ENCODE measurements around the gene RNF126.
"Not testable (repeated sequence)": the region's sequence is repeated elsewhere in the genome, so short reads cannot be mapped to it uniquely, and the experiment has no call there.

Gene RNF126

DNA sequence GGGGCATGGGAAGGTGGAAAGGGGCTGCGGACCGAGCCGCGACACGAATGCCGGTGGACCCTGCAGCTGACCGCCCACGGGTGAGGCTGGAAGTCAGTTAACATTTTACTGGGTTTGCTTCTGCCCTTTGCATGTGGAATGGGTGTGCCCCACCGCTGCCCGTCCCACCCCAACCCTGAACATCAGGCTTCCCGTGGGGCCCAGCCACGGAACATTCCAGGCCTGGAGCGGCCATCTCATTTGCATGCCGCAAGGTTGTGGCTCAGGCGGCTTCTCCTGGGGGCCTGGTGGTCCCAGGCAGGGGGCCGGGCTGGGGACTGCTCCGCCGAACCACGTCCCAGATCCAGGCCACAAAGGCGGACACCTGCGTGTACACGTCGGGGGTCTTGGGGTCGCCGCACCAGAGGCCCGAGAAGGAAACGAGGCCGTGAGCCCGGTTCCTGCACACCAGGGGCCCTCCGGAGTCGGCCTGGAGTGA lies 22.5 kb upstream of the RNF126 start:
- DNase-seq = no peak

DNA sequence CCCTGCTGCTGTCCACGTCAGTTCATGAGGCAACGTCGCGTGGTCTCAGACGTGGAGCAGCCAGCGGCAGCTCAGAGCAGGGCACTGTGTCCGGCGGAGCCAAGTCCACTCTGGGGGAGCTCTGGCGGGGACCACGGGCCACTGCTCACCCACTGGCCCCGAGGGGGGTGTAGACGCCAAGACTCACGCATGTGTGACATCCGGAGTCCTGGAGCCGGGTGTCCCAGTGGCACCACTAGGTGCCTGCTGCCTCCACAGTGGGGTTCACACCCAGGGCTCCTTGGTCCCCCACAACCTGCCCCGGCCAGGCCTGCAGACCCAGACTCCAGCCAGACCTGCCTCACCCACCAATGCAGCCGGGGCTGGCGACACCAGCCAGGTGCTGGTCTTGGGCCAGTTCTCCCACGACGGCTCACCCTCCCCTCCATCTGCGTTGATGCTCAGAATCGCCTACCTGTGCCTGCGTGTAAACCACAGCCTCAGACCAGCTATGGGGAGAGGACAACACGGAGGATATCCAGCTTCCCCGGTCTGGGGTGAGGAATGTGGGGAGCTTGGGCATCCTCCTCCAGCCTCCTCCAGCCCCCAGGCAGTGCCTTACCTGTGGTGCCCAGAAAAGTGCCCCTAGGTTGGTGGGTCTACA lies 19.8 kb upstream of the RNF126 start:
- no peak for DNase-seq

DNA sequence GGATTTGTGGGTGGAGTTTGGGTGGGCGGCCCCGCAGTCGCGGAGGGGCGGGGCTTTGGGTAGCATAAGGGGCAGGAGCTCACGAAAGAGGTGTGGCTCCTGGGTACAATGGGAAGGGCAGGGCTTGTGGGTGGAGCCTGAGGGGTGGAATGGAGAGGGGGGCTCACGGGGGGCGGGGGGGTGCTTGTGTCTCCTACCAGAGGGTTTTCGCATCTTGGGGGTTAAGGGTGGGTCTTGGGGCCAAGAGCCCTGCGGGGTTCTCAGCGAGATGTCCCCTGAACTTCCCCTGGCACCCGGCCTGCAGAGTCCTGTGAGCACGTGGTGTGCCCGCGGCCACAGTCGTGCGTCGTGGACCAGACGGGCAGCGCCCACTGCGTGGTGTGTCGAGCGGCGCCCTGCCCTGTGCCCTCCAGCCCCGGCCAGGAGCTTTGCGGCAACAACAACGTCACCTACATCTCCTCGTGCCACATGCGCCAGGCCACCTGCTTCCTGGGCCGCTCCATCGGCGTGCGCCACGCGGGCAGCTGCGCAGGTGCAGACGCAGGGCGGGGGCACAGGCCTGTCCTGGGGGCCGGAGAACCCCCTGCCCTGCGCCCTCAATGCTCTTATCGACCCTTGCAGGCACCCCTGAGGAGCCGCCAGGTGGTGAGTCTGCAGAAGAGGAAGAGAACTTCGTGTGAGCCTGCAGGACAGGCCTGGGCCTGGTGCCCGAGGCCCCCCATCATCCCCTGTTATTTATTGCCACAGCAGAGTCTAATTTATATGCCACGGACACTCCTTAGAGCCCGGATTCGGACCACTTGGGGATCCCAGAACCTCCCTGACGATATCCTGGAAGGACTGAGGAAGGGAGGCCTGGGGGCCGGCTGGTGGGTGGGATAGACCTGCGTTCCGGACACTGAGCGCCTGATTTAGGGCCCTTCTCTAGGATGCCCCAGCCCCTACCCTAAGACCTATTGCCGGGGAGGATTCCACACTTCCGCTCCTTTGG lies 18.3 kb upstream of the RNF126 start:
- peak; percentile 40 for DNase-seq

DNA sequence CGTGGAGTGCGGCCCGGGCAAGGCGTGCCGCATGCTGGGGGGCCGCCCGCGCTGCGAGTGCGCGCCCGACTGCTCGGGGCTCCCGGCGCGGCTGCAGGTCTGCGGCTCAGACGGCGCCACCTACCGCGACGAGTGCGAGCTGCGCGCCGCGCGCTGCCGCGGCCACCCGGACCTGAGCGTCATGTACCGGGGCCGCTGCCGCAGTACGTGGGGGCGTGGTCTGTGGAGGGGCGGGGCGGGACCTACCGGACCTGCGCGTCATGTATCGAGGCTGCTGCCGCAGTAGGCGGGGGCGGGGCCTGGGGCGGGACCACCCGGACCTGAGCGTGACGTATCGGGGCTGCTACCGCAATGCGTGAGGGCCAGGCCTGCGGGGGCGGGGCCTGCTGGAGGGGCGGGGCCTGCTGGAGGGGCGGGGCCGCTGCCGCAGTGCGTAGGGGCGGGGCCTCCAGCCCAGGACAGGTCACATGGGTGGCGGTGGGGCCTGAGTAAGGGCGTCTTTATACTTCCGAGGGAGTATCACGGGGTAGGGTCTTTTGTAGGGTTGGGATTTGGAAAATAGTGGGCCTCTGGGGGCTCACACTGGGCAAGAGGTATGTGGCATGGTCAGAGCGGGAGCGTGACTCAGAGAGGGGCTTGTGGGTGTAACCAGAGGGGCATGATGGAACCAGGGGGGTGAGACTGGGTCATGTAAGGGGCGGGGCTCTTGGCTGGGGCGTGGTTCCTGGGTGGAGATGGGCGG lies 17.4 kb upstream of the RNF126 start:
- DNase-seq = peak; percentile 97

DNA sequence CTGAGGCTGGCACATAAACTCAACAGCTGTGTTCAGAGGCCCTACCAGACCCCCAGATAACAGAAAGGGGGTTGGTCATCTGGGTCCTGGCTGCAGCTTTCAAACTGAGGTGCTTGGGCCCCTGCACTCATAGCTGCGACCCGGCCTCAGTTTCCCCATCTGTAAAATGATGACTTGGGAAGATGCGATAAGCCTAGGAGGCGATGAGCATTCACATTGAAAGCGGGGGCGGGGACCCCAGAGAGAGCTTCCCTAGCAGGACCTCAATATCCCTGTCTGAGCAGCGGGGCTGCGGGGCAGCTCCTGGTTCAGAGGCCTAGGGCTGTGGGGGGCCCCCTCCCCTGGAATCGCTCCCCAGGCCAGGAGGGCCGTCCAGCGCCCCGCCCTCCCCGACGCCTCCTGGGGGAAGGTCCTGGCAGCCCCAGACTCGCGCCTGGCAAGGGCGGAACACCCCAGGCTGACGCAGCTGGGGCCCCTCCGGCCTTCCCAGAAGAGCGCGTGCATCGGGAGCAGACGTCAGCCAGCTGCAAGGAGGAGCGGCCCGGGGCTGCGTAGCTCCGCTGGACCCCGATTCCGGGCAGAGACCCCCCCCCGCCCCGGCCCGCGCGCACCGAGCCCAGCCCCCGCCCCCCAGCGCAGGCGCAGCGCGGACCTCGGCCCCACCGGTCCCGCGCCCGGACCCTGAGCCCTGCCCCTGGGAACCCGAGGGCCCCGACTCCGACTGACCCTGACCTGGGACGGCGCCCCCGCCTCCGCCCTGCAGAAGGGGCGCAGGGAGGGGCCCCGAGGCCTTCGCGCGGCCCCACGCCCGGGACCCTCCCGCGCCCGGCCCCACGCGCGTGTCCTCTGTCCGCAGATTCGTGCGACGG lies 16.6 kb upstream of the RNF126 start:
- no peak for DNase-seq

DNA sequence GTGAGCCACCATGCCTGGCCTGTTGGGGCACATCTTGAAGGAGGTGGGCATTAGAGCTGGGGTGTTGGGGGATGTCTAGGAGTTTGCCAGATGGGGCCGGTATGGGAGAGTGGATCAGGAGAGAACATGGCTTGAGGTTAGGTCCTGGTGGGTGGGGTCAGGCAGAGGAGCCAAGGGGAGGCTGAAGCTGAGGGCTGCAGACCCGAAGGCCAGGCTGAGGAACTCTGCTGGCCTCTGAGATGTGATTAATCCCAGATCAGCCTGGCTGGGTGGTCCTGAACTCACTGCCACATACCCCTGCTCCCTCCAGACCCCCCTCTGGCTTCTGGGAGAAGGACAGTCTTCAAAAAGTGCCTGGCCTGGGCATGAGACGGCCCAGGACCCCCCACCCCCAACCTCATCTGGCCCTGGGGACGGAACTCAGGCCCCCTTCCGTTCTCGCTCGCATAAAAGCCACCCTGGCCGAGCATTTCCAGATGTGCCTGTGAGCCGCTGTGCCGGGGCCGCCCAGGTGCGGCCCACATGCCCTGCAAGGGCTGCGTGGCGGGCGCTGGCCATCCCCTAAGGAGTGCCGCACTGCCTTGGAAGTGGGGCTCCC lies 15.9 kb upstream of the RNF126 start:
- DNase-seq = no peak

DNA sequence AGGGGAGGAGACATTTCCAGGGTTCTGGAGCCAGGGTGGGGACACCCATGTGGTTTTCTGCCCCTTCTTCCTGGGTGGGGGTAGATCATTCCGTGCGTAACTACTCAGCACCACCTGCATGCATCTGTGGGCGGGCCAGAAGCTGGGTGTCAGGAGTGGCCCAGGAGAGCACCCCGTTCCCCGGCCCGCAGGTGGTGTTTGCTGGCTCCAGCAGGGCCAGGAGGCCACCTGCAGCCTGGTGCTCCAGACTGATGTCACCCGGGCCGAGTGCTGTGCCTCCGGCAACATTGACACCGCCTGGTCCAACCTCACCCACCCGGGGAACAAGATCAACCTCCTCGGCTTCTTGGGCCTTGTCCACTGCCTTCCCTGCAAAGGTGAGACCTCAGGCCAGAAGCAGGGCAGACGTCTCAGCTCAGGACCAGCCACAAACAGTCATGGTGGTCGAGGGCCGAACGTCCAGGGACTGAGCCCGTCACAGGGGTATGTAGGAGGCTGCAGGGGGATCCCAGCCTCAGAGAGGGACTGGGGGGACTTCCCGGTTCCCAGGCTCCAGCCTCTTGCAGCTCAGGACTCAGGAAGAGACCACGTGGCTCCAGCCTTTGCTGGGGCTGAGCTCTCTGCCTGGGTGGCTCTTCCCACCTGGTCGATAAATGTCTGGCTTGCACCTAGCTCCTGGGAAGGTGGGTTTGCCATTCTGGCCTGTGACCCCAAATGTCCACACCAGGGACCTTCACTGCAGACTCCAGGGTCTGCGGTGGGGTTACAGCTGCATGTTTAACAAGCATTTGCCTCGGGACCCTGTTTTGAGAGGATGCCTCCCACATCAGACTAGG lies 14.8 kb upstream of the RNF126 start:
- no peak for DNase-seq

DNA sequence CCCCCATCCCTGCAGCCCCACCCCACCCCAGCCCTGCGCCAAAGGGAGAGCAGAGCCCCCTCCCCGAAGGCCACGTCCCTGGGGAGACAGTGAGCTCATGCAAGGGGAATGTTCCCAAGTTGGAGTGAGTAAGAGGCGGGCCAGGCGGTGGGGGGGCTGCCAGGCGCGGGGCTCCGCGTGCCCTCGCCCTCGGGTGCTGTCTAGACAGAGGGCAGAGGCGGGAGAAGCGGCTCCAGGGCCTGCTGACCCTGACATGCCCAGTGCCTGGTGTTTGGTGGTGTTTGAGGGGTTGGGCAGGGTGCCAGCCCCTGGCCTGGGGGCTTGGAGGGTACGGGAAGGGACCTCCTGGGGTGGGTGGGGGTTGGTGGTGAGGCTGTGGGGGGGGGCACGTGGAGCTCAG lies 14.2 kb upstream of the RNF126 start:
- no peak for DNase-seq

DNA sequence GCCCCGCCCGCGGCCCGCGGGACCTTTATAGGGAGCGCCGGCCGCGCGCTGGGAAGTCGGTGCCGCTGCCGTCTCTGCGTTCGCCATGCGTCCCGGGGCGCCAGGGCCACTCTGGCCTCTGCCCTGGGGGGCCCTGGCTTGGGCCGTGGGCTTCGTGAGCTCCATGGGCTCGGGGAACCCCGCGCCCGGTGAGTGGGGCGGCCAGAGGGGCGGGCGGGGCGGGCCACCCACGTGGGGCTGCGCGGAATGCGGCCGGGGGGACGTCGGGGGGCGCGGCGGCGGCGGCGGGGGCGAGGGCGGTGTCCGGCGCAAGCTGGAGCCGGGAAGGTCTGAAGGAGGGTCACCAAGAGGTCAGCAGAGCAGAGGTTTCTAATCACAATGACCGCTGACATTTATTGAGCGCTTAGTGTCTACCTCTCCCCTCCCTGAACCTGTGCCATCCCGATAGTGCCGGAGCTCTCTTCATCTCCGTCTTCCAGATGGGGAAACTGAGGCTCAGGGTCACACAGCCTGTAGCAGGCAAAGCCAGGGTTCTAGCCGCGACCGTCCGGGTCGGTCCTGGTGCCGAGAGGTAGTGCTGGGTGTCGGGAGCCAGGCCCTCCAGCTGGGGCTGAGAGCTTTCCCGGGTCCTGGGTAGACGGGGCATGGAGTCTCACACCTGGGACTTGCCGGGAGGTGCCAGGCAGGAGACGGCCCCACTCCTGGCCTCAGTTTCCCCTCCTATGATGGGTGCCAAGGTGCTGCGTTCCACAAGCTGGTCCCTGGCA lies 13.5 kb upstream of the RNF126 start, which contains the start of gene FSTL3:
Gene FSTL3, plus strand, starts transcription at position 54 of the 767 bp plus-strand sequence. Its CDS starts 32 bp downstream, at position 86.
- DNase-seq = no peak

DNA sequence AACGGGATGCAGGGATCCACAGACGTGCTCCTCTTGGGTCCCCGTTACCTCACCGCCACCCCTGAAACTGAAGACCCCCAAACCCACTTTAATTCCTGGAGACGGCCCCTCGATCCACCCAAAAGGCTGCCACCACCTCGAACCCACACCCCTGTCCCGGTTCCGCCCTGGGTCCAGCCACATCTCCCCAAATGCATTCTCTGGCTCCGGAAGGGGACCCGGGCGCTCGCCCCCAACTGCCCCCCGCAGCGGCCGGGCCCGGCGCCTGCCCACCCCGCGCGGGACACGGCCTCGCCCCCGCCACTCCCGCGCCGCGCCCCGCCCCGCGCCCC lies 13.0 kb upstream of the RNF126 start:
- no peak for DNase-seq

DNA sequence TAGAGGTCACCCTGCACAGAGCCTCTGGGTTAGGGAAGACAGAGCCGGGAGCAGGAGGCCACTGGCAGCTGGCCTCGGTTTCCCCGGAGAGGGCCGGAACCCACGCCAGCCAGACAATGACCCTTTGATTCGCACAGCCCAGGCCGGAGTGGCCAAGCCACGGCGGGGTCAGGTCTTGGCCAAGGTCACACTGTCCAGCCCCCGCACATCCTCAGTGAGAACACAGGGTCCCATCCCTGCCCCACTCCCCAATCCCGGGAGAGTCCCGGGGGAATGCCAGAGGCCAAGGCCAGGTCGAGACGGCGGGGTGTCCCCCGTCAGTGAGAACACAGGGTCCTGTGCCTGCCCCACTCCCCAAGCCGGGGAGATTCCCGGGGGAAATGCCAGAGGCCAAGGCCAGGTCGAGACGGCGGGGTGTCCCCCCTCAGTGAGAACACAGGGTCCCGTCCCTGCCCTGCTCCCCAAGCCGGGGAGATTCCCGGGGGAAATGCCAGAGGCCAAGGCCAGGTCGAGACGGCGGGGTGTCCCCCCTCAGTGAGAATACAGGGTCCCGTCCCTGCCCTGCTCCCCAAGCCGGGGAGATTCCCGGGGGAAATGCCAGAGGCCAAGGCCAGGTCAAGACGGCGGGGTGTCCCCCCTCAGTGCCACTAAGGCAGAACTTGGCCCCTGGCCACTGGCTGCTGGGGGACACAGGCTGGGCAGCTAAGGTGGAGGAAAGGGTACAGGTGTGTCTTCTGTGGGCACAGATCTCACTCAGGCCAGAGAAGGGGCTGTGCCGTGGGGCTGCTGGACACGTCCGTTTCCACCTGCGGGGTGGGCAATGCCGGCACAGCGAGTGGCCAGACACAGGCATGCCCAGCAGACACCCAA lies 11.5 kb upstream of the RNF126 start:
- no peak for DNase-seq

DNA sequence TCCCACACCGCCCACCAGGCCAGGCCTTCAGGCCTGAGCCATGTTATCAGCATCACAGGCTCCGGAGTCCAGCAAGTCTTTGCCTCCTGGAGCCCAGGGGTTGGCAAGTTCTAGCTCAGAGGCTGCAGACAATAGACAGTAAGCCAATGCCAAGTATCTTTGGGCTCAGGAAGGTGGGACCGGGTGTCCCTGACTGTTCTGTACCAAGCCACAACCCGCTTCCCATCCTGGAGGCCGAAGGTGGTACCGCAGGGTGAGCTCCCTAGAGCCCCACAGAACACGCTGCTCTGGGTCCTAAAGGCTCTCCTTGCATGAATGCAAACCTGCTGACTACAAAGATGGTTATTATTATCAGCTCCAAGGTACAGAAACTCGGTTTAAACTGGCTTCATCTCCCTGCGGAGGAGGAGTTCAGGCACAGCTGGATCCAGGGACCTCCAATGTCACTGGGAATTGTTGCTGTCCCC lies 7.6 kb upstream of the RNF126 start:
- DNase-seq = no peak

DNA sequence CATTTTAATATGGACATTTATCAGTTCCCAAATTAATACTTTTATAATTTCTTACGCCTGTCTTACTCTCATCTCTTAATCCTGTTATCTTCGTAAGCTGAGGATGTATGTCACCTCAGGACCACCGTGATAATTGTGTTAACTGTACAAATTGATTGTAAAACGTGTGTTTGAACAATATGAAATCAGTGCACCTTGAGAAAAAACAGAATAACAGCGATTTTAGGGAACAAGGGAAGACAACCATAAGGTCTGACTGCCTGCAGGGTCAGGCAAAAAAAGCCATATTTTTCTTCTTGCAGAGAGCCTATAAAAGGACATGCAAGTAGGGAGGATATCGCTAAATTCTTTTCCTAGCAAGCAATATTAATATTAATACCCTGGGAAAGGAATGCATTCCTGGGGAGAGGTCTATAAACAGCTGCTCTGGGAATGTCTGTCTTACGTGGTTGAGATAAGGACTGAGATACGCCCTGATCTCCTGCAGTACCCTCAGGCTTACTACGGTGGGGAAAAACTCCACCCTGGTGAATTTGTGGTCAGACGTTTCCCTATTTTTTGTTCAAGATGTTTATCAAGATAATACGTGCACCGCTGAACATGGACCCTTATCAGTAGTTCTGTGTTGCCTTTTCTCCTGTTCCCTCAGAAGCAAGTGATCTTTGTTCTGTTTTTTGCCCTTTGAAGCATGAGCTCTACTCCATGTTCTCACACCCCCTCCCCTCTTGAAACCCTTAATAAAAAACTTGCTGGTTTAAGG lies 5.8 kb upstream of the RNF126 start:
- DNase-seq = not testable (repeated sequence)

DNA sequence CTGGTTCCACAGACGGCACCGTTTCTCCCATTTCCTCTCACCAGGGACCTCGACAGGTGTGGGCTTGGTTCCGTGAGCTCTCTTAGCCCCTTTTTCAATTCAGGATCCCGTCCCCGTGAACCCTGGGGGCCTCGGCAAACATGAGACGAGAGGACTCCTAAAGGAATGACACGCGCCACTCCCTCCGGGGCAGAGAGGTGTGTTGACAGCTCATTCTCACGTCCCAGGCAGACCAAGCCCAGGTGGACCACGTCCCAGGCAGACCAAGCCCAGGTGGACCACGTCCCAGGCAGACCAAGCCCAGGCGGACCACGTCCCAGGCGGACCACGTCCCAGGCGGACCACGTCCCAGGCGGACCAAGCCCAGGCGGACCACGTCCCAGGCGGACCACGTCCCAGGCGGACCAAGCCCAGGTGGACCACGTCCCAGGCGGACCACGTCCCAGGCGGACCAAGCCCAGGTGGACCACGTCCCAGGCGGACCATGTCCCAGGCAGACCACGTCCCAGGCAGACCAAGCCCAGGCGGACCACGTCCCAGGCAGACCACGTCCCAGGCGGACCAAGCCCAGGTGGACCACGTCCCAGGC lies 4.1 kb upstream of the RNF126 start:
- not testable (repeated sequence) for DNase-seq

DNA sequence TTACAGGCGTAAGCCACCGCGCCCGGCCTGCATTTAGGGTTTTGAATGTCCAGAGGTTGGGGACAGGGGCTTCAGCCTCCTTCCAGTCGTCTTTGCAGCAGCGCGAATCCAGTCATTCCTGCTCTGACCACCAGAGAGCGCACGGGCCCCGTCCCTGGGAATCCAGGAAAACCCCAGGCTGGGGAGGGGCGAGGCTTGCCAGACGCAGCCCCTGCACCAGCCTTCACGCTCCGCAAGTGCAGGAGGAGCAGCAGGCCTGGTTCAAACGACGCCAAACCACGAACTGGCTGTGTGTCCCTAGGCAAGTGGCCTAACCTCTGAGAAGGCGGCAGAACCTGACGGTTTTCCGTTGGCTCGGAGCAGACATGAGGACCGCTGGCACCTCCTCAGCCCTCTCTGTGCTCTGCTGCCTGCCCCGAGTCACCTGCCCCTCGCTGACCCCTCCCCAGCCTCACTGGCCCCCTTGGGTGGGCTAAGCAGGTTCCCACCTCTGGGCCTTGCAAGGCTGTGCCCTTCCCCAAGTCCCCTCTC lies 2.0 kb upstream of the RNF126 start:
- peak; percentile 76 for DNase-seq

DNA sequence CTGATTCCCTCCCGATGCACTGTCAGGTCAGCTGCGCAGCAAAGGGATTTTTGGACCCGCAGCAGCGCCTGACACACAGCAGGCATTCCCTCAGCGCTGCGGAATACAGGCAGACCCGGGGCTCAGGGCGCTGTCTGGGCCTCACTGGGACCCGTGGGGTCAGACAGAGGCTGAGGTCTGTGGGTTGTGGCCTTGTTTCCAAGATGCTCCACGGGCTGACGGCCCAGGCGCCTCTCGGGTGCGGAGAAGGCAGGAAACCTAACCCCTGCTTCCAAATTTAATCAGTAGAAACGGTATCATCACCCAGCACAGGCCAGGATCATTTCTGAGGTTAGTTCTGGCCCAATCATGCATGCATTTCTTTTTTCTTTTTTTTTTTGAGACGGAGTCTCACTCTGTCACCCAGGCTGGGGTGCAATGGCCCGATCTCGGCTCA lies 686 bp upstream of the RNF126 start:
- no peak for DNase-seq
